Motor neuron (in vitro differentiated cells): ENCODE results near the gene EHBP1L1. TPM values are rescaled to one million over a fixed set of nuclear protein-coding genes. Genes with fewer than 3 reads are reported as not detected.
A peak's percentile ranks its signal among the peaks of the same experiment; 100 is the strongest.

Experiments used
- ATAC-seq, 8 experiments: fragments of 200-7000 bp; cut with Tn5 transposase; replicated peaks in 6 of 8; 2 replicates each; pipeline ENCODE4 v1.8.0; 2021; ENCODE audit warnings: mild to moderate bottlenecking in 8 of 8, moderate library complexity in 8 of 8
- H3K27ac ChIP-seq, 2 donors: fragments of 250-450 bp; sonication (Bioruptor Pico); 2 replicates each; pipeline ENCODE4 v1.9.0; 2021; ENCODE audit warnings: antibody characterized with exemption in 2 of 2, mild to moderate bottlenecking in 2 of 2, moderate library complexity in 1 of 2
- H3K4me1 ChIP-seq, 2 donors: fragments of 250-450 bp; sonication (Bioruptor Pico); replicated peaks in 1 of 2; 2 replicates each; pipeline ENCODE4 v1.6.1; 2021; ENCODE audit warnings: antibody characterized with exemption in 2 of 2, mild to moderate bottlenecking in 2 of 2, moderate library complexity in 1 of 2
- H3K4me3 ChIP-seq, 5 donors: fragments of 250-450 bp; sonication (Bioruptor Pico); 2 replicates each; pipeline ENCODE4 v1.9.0; 2021; ENCODE audit warnings: antibody characterized with exemption in 5 of 5, mild to moderate bottlenecking in 5 of 5, moderate library complexity in 4 of 5
- WGBS, 10 experiments: fragments of 450-650 bp; shearing (Covaris generic); methylation state at CpG; one replicate each; pipeline ENCODE4 v1.0.0; 2022; 5-methylcytosine and 5-hydroxymethylcytosine counted together
- in situ Hi-C, 9 experiments: fragments of 400-800 bp; cut with MboI; loops; one replicate each; pipeline ENCODE4 v1.15.0; 2021; ENCODE audit warnings: low sequenced_read_pairs in 9 of 9, low pct_unique_long_range_greater_than_20kb in 2 of 9; ENCODE audit not compliant: unreplicated experiment in 9 of 9
- total RNA-seq, 8 experiments: library from RNA; unstranded; fragments of 300-600 nt; gene quantifications; 2 replicates each; pipeline versions ENCODE4 v1.2.3 to v1.2.4, GENCODE V29; 2022

Gene EHBP1L1
- total RNA-seq, 8 experiments from 2014 or later = 1.5 to 44.6 (median 5.5) TPM

DNA sequence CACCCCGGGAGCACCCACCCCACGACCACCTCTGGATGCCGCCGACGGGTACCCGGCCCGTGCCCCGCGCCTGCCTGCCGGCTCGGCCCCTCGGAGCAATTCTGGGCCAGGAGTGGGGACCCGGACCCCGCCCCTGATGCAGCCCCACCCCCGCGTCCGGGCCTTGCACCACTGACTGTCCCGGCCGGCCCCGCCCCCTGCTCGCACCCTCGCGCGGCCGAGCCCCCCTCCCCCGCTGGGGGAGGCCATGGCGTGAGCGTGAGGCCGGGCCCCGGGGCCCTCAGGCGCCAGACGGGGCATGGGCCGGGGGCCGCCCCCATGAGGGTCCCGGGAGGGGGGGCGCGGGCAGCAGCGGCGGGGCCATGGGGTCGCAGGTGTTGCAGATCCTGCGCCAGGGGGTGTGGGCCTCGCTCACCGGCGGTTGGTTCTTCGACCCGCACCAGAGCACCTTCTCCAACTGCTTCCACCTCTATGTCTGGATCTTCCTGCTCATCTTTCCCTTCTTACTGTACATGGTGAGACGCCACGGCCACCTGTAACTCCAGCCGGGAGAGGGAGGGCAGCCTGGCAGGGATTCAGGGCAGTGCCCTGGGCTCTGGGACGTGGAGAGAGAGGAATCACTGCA lies 40.2 kb downstream of the EHBP1L1 start:
- WGBS, 10 experiments = 0% methylated on average over 1 of the region's 50 CpGs; no CpG with 5 or more reads in 8 of the 10 experiments
- in situ Hi-C loops = no loop called here
- H3K4me3 ChIP-seq = peak overlapping the region; percentile 66 to 97 (median 75)
- peak overlapping the region; percentile 80 to 91 for H3K27ac ChIP-seq
- peaks cover 18 to 26% of the 10 kb centered on the region in 2 donors for H3K4me1 ChIP-seq
- ATAC-seq = peak; percentile 2 to 26 (median 10)

DNA sequence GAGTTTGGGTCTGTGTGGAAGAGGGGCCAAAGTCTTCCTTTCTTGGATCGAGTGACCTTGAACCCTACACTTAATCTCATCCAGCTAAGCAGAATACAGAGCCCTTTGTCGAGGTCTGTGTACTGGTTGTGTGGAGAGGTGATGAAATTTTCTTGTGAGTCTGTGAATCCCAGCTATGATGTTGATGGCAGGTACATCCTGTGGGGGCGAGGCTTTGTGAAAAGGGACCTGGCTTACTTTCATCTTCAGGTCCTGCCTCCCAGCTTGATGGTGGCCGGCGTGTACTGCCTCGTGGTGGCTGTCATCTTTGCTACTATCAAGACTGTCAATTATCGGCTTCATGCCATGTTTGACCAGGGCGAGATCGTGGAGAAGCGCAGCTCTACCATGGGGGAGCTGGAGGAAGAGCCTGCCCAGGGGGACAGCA lies 40.7 kb downstream of the EHBP1L1 start:
- no peak for ATAC-seq
- Histone ChIP-seq H3K27ac (peak overlapping the region in 1 of 2 donors; percentile 91), H3K4me1 (peaks cover 12 to 25% of the 10 kb centered on the region in 2 donors), H3K4me3 (peak overlapping the region; percentile 66 to 97 (median 75))
- 20 to 60% (median 41%) methylated on average over 1 to 4 of the region's 10 CpGs; no CpG with 5 or more reads in 6 of the 10 experiments for WGBS, 10 experiments
- in situ Hi-C loops = no loop called here

GRCh38 chr11:65617136-65617850 lies 41.4 kb downstream of the EHBP1L1 start:
- peaks cover 5 to 20% of the 10 kb centered on the region in 2 donors for H3K4me1 ChIP-seq
- WGBS, 10 experiments = 91 to 100% (median 93%) methylated on average over 3 to 8 of the region's 17 CpGs; no CpG with 5 or more reads in 5 of the 10 experiments
- no peak overlapping the region for H3K27ac ChIP-seq
- in situ Hi-C loops = no loop called here
- no peak for ATAC-seq
- H3K4me3 ChIP-seq = peak overlapping the region in 2 of 5 donors; percentile 77 to 97

GRCh38 chr11:65617990-65618751 lies 42.3 kb downstream of the EHBP1L1 start:
- H3K4me3 ChIP-seq = no peak overlapping the region
- WGBS, 10 experiments = 88 to 100% (median 100%) methylated on average over 1 to 10 of the region's 33 CpGs; no CpG with 5 or more reads in 5 of the 10 experiments
- H3K4me1 ChIP-seq = peaks cover 4 to 15% of the 10 kb centered on the region in 2 donors
- no peak overlapping the region for H3K27ac ChIP-seq
- in situ Hi-C loops = no loop called here
- ATAC-seq = no peak

GRCh38 chr11:65618763-65619162 lies 42.9 kb downstream of the EHBP1L1 start:
- Histone ChIP-seq H3K4me1 (peaks cover 4 to 9% of the 10 kb centered on the region in 2 donors), H3K4me3 (no peak overlapping the region), H3K27ac (no peak overlapping the region)
- in situ Hi-C loops = no loop called here
- WGBS, 10 experiments = no CpG with 5 or more reads among the region's 14 CpGs
- ATAC-seq = no peak

GRCh38 chr11:65619281-65619928 lies 43.6 kb downstream of the EHBP1L1 start:
- WGBS, 10 experiments = 82 to 95% (median 93%) methylated on average over 3 to 12 of the region's 29 CpGs; no CpG with 5 or more reads in 7 of the 10 experiments
- no peak overlapping the region for H3K4me3 ChIP-seq
- peaks cover 4 to 5% of the 10 kb centered on the region in 2 donors for H3K4me1 ChIP-seq
- H3K27ac ChIP-seq = no peak overlapping the region
- in situ Hi-C loops = no loop called here
- ATAC-seq = no peak

DNA sequence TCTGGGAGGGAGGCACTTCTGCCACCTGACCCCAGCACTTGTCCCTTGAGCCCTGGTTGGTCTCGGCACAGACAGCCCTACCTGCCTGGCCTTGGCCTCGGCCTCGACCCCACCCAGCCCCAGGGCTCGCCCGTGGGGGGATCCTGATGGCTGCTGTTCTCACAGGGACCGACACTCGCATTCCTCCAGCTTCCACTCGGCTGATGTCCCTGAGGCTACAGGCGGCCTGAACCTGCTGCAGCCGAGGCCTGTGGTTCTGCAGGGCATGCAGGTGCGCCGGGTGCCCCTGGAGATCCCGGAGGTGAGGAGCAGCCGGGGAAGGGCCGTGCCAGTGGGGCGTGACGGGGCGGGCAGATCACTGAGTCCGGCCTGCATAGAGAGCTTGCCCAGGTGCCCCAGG lies 44.8 kb downstream of the EHBP1L1 start:
- in situ Hi-C loops = no loop called here
- Histone ChIP-seq H3K27ac (no peak overlapping the region), H3K4me1 (peaks cover 4 to 5% of the 10 kb centered on the region in 2 donors), H3K4me3 (no peak overlapping the region)
- WGBS, 10 experiments = no CpG with 5 or more reads among the region's 19 CpGs
- no peak for ATAC-seq

- Histone ChIP-seq H3K27ac (no peak overlapping the region), H3K4me1 (peaks cover 4 to 5% of the 10 kb centered on the region in 2 donors), H3K4me3 (no peak overlapping the region)
- ATAC-seq = no peak
- in situ Hi-C loops = no loop called here
- WGBS, 10 experiments = 90 to 100% (median 97%) methylated on average over 1 to 10 of the region's 14 CpGs; no CpG with 5 or more reads in 3 of the 10 experiments
Measured at GRCh38 chr11:65621460-65621859, 45.6 kb downstream of the EHBP1L1 start.

GRCh38 chr11:65622011-65622410 lies 46.2 kb downstream of the EHBP1L1 start:
- 97 to 100% methylated on average over 3 to 5 of the region's 16 CpGs; no CpG with 5 or more reads in 8 of the 10 experiments for WGBS, 10 experiments
- H3K4me1 ChIP-seq = no peaks in the 10 kb centered on the region
- H3K4me3 ChIP-seq = no peak overlapping the region
- H3K27ac ChIP-seq = no peak overlapping the region
- in situ Hi-C loops = no loop called here
- ATAC-seq = no peak

- 40 to 100% (median 80%) methylated on average over 1 to 7 of the region's 14 CpGs; no CpG with 5 or more reads in 3 of the 10 experiments for WGBS, 10 experiments
- Histone ChIP-seq H3K4me3 (no peak overlapping the region), H3K27ac (no peak overlapping the region), H3K4me1 (no peaks in the 10 kb centered on the region)
- ATAC-seq = no peak
- in situ Hi-C loops = no loop called here
Measured at GRCh38 chr11:65623177-65623576, 47.3 kb downstream of the EHBP1L1 start.

DNA sequence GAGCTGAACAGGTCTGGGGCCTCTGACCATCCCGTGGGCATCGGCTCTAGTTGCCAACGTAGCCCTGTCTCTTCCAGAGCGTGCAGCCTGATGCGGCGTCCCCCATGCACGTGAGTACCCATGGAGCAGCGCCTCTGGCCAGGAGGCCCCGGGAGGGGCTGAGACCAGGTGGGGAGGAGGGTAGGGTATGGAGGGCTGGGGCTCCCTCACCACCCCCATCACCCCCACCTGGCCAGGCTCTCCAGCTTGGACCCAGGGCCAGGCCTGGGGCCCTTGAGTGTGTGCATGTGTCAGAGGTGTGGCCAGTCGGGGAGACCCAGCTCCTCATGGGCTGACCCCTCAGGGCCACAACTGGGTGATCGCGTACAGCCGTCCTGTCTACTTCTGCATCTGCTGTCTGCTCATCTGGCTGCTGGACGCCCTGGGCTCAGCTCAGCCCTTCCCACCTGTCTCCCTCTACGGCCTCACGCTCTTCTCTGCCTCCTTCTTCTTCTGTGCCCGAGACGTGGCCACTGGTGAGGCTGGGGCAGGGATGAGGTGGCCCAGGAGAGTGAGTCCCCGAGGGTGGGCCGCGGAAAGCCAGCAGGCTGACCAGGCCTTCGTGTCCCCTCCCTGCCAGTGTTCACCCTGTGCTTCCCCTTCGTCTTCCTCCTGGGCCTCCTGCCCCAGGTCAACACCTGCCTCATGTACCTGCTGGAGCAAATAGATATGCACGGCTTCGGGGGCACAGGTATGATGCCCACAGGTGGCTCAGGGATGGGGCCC lies 48.2 kb downstream of the EHBP1L1 start:
- in situ Hi-C loops = no loop called here
- no peak overlapping the region for H3K4me3 ChIP-seq
- no peaks in the 10 kb centered on the region for H3K4me1 ChIP-seq
- no peak overlapping the region for H3K27ac ChIP-seq
- peak in 4 of 8 experiments; percentile 2 to 6 (median 4) for ATAC-seq
- 67 to 100% (median 81%) methylated on average over 2 to 7 of the region's 25 CpGs; no CpG with 5 or more reads in 5 of the 10 experiments for WGBS, 10 experiments
